SU-DHL-6 (cell line): ENCODE results near the gene ERLIN1.

Experiments used
- EZH2phosphoT487 ChIP-seq: fragments of 200-600 bp; sonication (generic), shearing (Covaris generic); conservative IDR thresholded peaks from 2 replicates; pipeline ENCODE4 v1.6.1; 2018; ENCODE audit warnings: mild to moderate bottlenecking, antibody characterized with exemption, low read length, moderate library complexity, mixed read lengths
- TF ChIP-seq, protein P1 (sequence below): fragments of 200-600 bp; sonication (generic); IDR thresholded peaks from one replicate; pipeline ENCODE4 v1.5.1; 2017; ENCODE audit warnings: antibody characterized with exemption, mild to moderate bottlenecking, low read length, moderate library complexity; ENCODE audit not compliant: insufficient read depth, poor library complexity, severe bottlenecking

DNA sequence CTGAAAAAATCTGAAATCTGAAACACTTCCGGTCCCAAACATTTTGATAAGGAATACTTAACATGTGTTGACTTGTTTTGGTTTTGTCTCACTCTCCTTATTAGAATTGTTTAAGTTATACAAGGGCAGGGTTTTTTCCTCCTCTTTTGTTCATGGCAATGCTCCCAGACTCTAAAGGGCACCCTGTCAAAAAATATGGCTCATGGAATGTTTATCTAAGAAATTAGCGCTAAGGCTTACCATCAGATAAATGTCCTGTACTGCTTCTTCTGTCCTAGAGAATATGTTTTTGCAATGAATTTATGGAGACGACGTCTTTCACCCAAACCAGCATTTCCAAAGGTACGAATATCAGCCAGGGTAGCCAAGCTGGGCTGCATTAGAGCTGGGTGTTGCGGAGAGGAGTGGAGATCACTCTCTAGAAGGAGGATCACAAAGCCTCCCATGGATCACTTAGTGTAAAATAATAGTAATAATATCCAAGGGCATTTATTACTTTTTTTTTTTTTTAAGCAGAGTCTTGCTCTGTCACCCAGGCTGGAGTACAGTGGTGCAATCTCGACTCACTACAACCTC lies 46.8 kb downstream of the ERLIN1 start:
- TF ChIP-seq, protein P1, sequence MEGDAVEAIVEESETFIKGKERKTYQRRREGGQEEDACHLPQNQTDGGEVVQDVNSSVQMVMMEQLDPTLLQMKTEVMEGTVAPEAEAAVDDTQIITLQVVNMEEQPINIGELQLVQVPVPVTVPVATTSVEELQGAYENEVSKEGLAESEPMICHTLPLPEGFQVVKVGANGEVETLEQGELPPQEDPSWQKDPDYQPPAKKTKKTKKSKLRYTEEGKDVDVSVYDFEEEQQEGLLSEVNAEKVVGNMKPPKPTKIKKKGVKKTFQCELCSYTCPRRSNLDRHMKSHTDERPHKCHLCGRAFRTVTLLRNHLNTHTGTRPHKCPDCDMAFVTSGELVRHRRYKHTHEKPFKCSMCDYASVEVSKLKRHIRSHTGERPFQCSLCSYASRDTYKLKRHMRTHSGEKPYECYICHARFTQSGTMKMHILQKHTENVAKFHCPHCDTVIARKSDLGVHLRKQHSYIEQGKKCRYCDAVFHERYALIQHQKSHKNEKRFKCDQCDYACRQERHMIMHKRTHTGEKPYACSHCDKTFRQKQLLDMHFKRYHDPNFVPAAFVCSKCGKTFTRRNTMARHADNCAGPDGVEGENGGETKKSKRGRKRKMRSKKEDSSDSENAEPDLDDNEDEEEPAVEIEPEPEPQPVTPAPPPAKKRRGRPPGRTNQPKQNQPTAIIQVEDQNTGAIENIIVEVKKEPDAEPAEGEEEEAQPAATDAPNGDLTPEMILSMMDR, result no peak
- TF ChIP-seq EZH2phosphoT487, result no peak
